ENCODE measurements around the gene EEF1G.
"Not testable (repeated sequence)": the region's sequence is repeated elsewhere in the genome, so short reads cannot be mapped to it uniquely, and the experiment has no call there.

The EEF1G gene

GRCh38 chr11:62575837-62576236, 2.1 kb upstream of the EEF1G start:
- DNase-seq, result no peak

GRCh38 chr11:62575156-62575555, 1.5 kb upstream of the EEF1G start:
- DNase-seq, result no peak

GRCh38 chr11:62574363-62575071, 826 bp upstream of the EEF1G start:
- no peak for DNase-seq

GRCh38 chr11:62573006-62573591, 592 bp downstream of the EEF1G start:
- DNase-seq, result peak; percentile 19

- no peak for DNase-seq
Measured at GRCh38 chr11:62572431-62572830, 1.3 kb downstream of the EEF1G start.

- not testable (repeated sequence) for DNase-seq
Measured at GRCh38 chr11:62571493-62571892, 2.2 kb downstream of the EEF1G start.

- not testable (repeated sequence) for DNase-seq
Measured at GRCh38 chr11:62570903-62571302, 2.8 kb downstream of the EEF1G start.

- no peak for DNase-seq
Measured at GRCh38 chr11:62569611-62570010, 4.1 kb downstream of the EEF1G start.

- no peak for DNase-seq
Measured at GRCh38 chr11:62567018-62567633, 6.6 kb downstream of the EEF1G start.

- no peak for DNase-seq
Measured at GRCh38 chr11:62566247-62566646, 7.4 kb downstream of the EEF1G start.

- no peak for DNase-seq
Measured at GRCh38 chr11:62565100-62565802, 8.4 kb downstream of the EEF1G start.

GRCh38 chr11:62561677-62562230, 11.9 kb downstream of the EEF1G start:
- not testable (repeated sequence) for DNase-seq

- DNase-seq, result peak; percentile 40
Measured at GRCh38 chr11:62560566-62561103, 13.1 kb downstream of the EEF1G start.

GRCh38 chr11:62559626-62560025, 14.1 kb downstream of the EEF1G start:
- DNase-seq, result not testable (repeated sequence)

- no peak for DNase-seq
Measured at GRCh38 chr11:62559204-62559603, 14.5 kb downstream of the EEF1G start.

GRCh38 chr11:62558669-62559068, 15.0 kb downstream of the EEF1G start:
- DNase-seq, result no peak

- DNase-seq, result no peak
Measured at GRCh38 chr11:62556875-62557631, 16.6 kb downstream of the EEF1G start.

- DNase-seq, result peak; percentile 66
Measured at GRCh38 chr11:62556108-62556874, 17.4 kb downstream of the EEF1G start.

- DNase-seq, result no peak
Measured at GRCh38 chr11:62555464-62556107, 18.1 kb downstream of the EEF1G start.

- DNase-seq, result no peak
Measured at GRCh38 chr11:62554387-62555167, 19.1 kb downstream of the EEF1G start.
